Cardiac fibroblast (primary cell): ENCODE measurements around the gene IYD.

Experiments
- DNase-seq, 2 donors: peaks; one replicate each; pipeline versions ENCODE4 v3.0.0 to v3.0.0-alpha.2; 2010; ENCODE audit warnings: low read depth in 2 of 2
- H3K4me3 ChIP-seq, 2 donors: replicated peaks in 1 of 2; 1 replicate in 1 of 2; 2 replicates in 1 of 2; pipeline ENCODE4 v1.5.1; 2011; ENCODE audit warnings: low read depth in 2 of 2, low read length in 2 of 2, mild to moderate bottlenecking in 2 of 2, moderate library complexity in 1 of 2
- CTCF ChIP-seq: IDR thresholded peaks from one replicate; pipeline ENCODE4 v1.5.1; 2011; ENCODE audit warnings: low read depth, mild to moderate bottlenecking, low read length, inconsistent platforms

Gene IYD

GRCh38 chr6:150416128-150416527 lies 47.3 kb downstream of the IYD start:
- DNase-seq, result no peak
- TF ChIP-seq CTCF, result no peak
- no peak overlapping the region for H3K4me3 ChIP-seq

GRCh38 chr6:150417250-150417649 lies 48.4 kb downstream of the IYD start:
- TF ChIP-seq CTCF, result no peak
- H3K4me3 ChIP-seq, result no peak overlapping the region
- no peak for DNase-seq

- peak; percentile 86 to 88 for DNase-seq
Measured at GRCh38 chr6:150417899-150418826, 49.4 kb downstream of the IYD start.

GRCh38 chr6:150418827-150419594 lies 50.2 kb downstream of the IYD start:
- peak overlapping the region; percentile 33 to 38 for H3K4me3 ChIP-seq
- DNase-seq, result peak; percentile 69 to 73
- peak; percentile 77 for TF ChIP-seq CTCF

More at GRCh38 chr6:150417899-150418826, 49.4 kb downstream of the IYD start:
- TF ChIP-seq CTCF, result peak; percentile 83
- peak overlapping the region; percentile 33 to 38 for H3K4me3 ChIP-seq

- TF ChIP-seq CTCF, result no peak
- no peak for DNase-seq
- no peak overlapping the region for H3K4me3 ChIP-seq
Measured at GRCh38 chr6:150420428-150420827, 51.6 kb downstream of the IYD start.

- no peak for TF ChIP-seq CTCF
- no peak for DNase-seq
- no peak overlapping the region for H3K4me3 ChIP-seq
Measured at GRCh38 chr6:150420926-150421325, 52.1 kb downstream of the IYD start.
